ENCODE measurements around the gene PANK4. TPM values are rescaled to one million over a fixed set of nuclear protein-coding genes. Genes with fewer than 3 reads are reported as not detected.
A peak's percentile ranks its signal among the peaks of the same experiment; 100 is the strongest.

PANK4 gene
- total and polyA plus RNA-seq, 8 donors, result 9.7 to 26.4 (median 11.6) TPM

DNA sequence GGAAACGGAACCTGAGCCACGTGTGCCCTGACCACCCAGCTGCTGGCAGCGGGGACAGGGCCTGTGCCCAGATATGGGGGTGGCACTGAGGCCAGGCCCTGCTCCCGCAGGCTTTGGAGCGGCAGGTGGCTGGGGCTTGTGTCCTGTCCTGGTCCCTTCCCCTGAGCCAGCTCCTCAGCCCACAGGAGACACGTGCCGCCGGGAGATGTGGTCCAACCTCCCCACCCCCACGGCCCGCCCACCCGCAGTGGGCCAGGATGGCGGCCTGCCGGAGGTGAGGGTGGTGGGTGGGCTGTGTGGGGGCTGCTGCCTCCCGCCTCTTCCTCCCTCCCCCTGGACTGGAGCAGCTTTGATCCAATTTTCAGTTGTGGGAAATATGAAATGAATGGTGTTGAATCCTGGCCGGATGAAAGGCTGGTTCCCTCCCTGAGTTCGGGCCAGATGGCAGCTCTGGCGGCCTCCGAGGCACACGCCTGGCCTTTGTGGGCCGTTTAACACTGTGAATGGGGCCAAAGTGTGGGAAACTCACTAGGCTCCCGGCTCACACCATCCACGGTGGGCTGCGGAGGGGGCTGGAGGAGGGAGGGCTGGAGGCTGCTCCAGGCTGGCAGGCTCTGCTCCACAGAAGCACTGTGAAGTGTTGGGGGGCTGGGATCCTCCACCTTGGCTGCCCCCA, 6.2 kb upstream of the PANK4 start:
- ATAC-seq (no peak), FAIRE-seq (no peak), DNase-seq (no peak)
- WGBS, 2 donors, result 72 to 77% methylated on average over 22 to 23 of the region's 23 CpGs
- Histone ChIP-seq H3K9me3 (no peaks in the 10 kb centered on the region), H3K4me1 (peaks cover 12 to 23% (median 15%) of the 10 kb centered on the region in 3 donors), H3K4me3 (no peak overlapping the region), H3K27me3 (peaks cover 0 to 3% (median 0%) of the 10 kb centered on the region in 4 donors), H3K27ac (no peak overlapping the region), H3K36me3 (no peaks in the 10 kb centered on the region)
- TF ChIP-seq, protein P1, sequence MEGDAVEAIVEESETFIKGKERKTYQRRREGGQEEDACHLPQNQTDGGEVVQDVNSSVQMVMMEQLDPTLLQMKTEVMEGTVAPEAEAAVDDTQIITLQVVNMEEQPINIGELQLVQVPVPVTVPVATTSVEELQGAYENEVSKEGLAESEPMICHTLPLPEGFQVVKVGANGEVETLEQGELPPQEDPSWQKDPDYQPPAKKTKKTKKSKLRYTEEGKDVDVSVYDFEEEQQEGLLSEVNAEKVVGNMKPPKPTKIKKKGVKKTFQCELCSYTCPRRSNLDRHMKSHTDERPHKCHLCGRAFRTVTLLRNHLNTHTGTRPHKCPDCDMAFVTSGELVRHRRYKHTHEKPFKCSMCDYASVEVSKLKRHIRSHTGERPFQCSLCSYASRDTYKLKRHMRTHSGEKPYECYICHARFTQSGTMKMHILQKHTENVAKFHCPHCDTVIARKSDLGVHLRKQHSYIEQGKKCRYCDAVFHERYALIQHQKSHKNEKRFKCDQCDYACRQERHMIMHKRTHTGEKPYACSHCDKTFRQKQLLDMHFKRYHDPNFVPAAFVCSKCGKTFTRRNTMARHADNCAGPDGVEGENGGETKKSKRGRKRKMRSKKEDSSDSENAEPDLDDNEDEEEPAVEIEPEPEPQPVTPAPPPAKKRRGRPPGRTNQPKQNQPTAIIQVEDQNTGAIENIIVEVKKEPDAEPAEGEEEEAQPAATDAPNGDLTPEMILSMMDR (IDR thresholded peaks at IDR 0.05), result no peak
- intact Hi-C loops (cut with DNase I), result no loop called here

DNA sequence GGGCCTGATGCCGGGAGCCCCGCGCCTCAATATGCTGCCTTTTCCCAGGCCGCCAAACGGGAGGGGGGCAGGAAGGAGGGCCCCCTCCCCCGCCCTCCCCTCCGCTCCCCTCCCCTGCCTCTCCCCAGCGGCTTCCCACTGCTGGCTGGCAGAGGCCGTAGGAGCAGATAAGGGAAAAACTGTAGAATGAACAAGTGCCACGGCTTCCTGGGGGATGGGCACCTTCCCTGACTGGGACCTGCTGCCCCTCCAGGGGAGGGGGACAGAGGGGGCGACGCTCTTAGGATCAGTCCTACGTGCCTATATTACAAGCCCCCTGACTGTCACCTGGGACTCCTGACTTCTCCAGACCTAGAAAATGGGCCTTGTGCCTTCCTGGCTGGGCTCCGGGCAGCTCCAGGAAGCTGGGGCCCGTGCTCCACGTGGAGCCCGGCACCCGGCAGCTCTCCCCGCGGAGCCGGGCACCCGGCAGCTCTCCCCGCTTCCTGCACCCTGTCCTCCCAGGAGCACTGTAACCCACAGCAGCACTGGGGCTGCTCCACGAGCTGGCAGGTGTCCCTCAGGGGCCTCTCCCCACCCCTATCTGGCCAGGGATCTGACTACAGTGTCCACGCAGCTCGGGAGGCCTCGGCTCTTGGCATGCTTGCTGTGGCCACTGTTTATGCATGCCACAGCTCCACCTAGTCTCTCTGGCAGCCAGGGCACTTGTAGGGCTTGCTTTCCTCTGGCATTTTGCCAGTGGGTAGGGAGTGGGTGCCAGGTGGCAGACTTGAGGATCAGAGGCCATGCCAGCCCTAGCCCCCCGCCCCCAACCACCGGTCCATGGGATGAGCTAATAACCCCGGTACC, 4.3 kb upstream of the PANK4 start:
- no peaks in the 10 kb centered on the region for H3K9me3 ChIP-seq
- ATAC-seq (no peak), DNase-seq (peak in 2 of 6 donors; percentile 62 to 71), FAIRE-seq (no peak)
- no peak overlapping the region for H3K27ac ChIP-seq
- TF ChIP-seq, protein P1 (IDR thresholded peaks at IDR 0.05), result no peak
- H3K4me1 ChIP-seq, result peaks cover 12 to 23% (median 15%) of the 10 kb centered on the region in 3 donors
- H3K36me3 ChIP-seq, result no peaks in the 10 kb centered on the region
- WGBS, 2 donors, result 13 to 14% methylated on average over 27 to 30 of the region's 30 CpGs
- H3K4me3 ChIP-seq, result peak overlapping the region in 2 of 4 donors; percentile 20 to 36
- H3K27me3 ChIP-seq, result peaks cover 0 to 3% (median 0%) of the 10 kb centered on the region in 4 donors
- intact Hi-C loops (cut with DNase I), result no loop called here

DNA sequence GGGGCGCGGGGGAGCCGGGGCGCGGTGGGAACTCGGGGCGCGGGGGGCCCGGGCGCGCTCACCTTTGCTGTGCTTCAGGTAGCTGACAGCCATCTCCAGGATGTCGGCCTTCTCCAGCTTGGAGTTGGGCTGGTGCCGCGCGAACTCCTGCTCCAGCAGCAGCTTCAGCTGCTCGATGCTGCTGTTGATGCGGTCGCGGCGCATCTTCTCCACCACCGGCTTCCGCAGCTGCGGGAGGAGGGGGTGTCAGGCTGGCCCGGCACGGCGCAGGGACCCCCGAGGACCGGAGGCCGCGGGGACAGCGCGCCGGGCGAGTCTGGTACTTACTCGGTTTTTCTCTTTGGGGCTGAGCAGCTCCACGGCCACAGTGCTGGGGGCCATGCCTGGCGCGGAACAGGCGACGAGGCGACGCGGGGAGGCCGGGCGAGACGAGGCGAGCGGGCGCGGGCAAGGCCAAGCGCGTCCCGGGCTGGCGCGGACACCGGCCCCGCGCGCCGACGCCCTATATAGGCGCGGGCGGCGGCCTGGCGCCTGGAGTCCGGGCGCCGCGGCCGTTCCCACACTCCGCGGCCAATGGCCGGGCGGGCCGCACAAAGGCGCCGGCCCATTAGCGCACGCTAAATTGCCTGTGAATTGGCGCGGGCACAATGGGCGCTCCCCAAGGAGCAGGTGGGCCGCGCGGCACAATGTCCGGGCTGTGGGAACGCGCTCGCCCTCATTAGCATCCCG, 3.6 kb upstream of the PANK4 start, which contains the start of gene HES5:
Gene HES5, minus strand, starts transcription at position 480 of the 729 bp plus-strand sequence. Its CDS starts 99 bp downstream, at position 381.
- Histone ChIP-seq H3K4me1 (peaks cover 12 to 28% (median 16%) of the 10 kb centered on the region in 3 donors), H3K4me3 (peak within 1 kb of the TSS in 2 of 4 donors; percentile 20 to 36), H3K9me3 (no peaks in the 10 kb centered on the region), H3K36me3 (no peaks in the 10 kb centered on the region), H3K27ac (no peak within 1 kb of the TSS), H3K27me3 (peaks cover 0 to 3% (median 0%) of the 10 kb centered on the region in 4 donors)
- no peak for DNase-seq
- TF ChIP-seq, protein P1 (IDR thresholded peaks at IDR 0.05), result no peak
- no peak for ATAC-seq
- 3 to 4% methylated on average over 72 to 91 of the region's 91 CpGs for WGBS, 2 donors
- no peak for FAIRE-seq
- intact Hi-C loops (cut with DNase I), result no loop called here

DNA sequence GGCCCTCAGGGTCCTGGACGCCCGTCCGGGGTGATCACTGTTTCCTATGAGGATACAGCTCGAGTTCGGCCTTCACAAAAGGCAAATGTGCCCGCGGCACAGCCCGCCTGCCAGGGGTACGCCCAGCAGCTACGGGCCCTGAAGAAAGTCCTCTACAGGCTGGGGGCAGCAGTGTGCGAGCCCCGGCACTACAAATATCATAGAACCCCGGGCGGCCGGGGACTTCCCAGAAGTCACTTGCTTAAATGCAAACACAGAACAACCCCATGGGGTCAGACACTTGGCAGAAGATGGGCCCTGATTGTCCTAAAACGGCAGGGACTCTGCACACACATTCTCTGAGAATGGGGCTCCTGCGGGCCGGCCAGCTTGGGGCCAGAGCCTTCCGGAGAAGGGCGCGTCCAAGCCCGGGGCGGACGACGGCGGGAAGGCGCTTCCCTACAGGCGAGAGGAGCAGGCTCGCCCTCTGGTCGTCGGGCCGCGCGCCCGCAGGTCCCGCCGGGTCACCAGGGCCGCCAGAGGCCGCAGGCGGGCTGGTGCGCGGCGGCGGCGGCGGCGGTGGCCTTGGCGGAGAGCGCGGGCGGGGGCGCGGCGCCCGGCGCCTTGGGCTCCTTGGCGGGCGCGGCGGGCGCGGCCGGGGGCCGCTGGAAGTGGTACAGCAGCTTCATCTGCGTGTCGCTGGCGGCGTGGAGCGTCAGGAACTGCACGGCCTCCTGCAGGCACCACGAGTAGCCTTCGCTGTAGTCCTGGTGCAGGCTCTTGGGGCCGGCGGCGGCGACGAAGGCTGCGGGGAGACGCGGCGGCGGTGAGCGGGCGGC, 2.8 kb upstream of the PANK4 start:
- Histone ChIP-seq H3K4me3 (peak overlapping the region in 2 of 4 donors; percentile 20 to 36), H3K27me3 (peaks cover 0 to 3% (median 0%) of the 10 kb centered on the region in 4 donors), H3K27ac (no peak overlapping the region), H3K36me3 (no peaks in the 10 kb centered on the region), H3K4me1 (peaks cover 12 to 36% (median 23%) of the 10 kb centered on the region in 3 donors), H3K9me3 (no peaks in the 10 kb centered on the region)
- TF ChIP-seq, protein P1 (IDR thresholded peaks at IDR 0.05), result no peak
- intact Hi-C loops (cut with DNase I), result no loop called here
- FAIRE-seq (no peak), DNase-seq (peak in 2 of 6 donors; percentile 36 to 74), ATAC-seq (peak in 2 of 4 donors; percentile 9 to 21)
- WGBS, 2 donors, result 10 to 23% methylated on average over 40 to 84 of the region's 84 CpGs

Measured in pancreas (tissue), 10 donors.